ENCODE data around the gene ITGA7. TPM values are rescaled to one million over a fixed set of nuclear protein-coding genes. Genes with fewer than 3 reads are reported as not detected.

Gene ITGA7
- total and polyA plus RNA-seq, 2 of the 4 experiments (the other 2 are of a cell fraction) = 3.9 to 15.7 TPM

DNA sequence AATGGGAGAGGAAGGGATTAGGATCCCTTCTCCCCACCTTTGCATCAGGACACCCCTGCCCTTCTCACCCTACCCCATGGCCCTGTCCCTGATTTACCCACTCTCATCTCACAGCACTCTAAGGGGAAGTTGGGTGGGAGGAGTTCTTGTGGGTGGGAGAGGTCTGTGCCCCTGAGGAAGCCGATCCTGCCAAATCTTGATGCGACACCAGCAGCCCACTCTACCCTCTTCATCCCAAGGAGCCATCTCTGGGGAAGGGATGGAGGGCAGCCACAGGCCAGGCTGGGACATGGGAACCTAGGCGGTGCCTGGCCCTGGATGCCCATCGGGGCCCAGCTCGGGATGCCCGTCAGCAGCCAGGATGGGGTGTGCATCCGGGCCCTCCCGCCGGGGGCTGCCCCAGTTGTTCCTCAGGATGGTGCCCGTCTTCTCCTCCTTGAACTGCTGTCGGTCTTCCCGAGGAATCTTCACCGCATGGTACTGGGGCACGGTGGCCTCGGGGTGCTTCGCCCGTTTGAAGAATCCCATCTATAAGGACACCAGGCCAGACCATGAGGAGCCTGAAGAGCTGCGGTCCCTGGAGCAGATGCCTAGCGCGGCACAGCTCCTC is 22.8 kb downstream of the ITGA7 start:
- H3K4me1 ChIP-seq (ENCODE audit: control insufficient read depth, insufficient read depth, low read length) = peaks cover 2% of the 10 kb centered on the region
- in situ Hi-C loops (cut with MboI; ENCODE audit: low sequenced_read_pairs) = no loop called here
- no peak overlapping the region for H3K56ac ChIP-seq (ENCODE audit: extremely low read depth, insufficient read depth, low read length)
- H2BK20ac ChIP-seq (ENCODE audit: low read depth, low read length) = no peak overlapping the region
- no peak overlapping the region for H2AK9ac ChIP-seq (replicated peaks; ENCODE audit: low read depth, low read length, poor library complexity)
- no TSS peak for BruUV-seq (replicated peaks)
- peaks cover 14% of the 10 kb centered on the region for H3K27me3 ChIP-seq (ENCODE audit: control insufficient read depth, insufficient read depth, low read length)
- no peak overlapping the region for H3K23ac ChIP-seq (ENCODE audit: low read depth, low read length)
- POLR2A ChIA-PET (ENCODE audit: unreplicated experiment) = no interaction called here
- no peaks in the 10 kb centered on the region for H3K9me1 ChIP-seq (ENCODE audit: insufficient read depth, low read length)
- H3K9ac ChIP-seq (ENCODE audit: low read depth, low read length) = no peak overlapping the region
- no peak overlapping the region for H4K8ac ChIP-seq (ENCODE audit: low read depth in 2 of 2, low read length in 2 of 2)
- WGBS, 2 experiments (ENCODE audit: extremely low coverage in 2 of 2, insufficient read length in 1 of 2) = 97% methylated on average over 8 of the region's 20 CpGs; no CpG with 5 or more reads in 1 of the 2 experiments
- no peak overlapping the region for H3K4me2 ChIP-seq (ENCODE audit: low read depth, low read length)
- ATAC-seq (ENCODE audit: low read depth) (no peak), DNase-seq (no peak)
- dilution Hi-C loops (cut with HindIII; ENCODE audit: low sequenced_read_pairs, unreplicated experiment) = no loop called here
- no peak overlapping the region for H3K27ac ChIP-seq (ENCODE audit: insufficient read depth, low read length)
- intact Hi-C loops (cut with micrococcal nuclease) = no loop called here
- no peak overlapping the region for H2BK5ac ChIP-seq (ENCODE audit: low read depth, low read length, poor library complexity, severe bottlenecking)
- no peak overlapping the region for H3K14ac ChIP-seq (replicated peaks; ENCODE audit: low read depth, low read length)
- no peaks in the 10 kb centered on the region for H3K79me1 ChIP-seq (ENCODE audit: low read depth in 1 of 2, low read length in 2 of 2)
- no peak overlapping the region for H2BK120ac ChIP-seq (ENCODE audit: low read depth, low read length)
- H3K9me3 ChIP-seq (ENCODE audit: control insufficient read depth, insufficient read depth, low read length) = no peaks in the 10 kb centered on the region
- TF ChIP-seq, protein P1, sequence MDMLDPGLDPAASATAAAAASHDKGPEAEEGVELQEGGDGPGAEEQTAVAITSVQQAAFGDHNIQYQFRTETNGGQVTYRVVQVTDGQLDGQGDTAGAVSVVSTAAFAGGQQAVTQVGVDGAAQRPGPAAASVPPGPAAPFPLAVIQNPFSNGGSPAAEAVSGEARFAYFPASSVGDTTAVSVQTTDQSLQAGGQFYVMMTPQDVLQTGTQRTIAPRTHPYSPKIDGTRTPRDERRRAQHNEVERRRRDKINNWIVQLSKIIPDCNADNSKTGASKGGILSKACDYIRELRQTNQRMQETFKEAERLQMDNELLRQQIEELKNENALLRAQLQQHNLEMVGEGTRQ (IDR thresholded peaks at IDR 0.05; ENCODE audit: low read depth, low read length) = no peak
- TF ChIP-seq MAFK (IDR thresholded peaks at IDR 0.05; ENCODE audit: low read depth, low read length) = no peak
- no peak for TF ChIP-seq BHLHE40 (IDR thresholded peaks at IDR 0.05; ENCODE audit: low read depth, low read length)
- TF ChIP-seq, protein P2, sequence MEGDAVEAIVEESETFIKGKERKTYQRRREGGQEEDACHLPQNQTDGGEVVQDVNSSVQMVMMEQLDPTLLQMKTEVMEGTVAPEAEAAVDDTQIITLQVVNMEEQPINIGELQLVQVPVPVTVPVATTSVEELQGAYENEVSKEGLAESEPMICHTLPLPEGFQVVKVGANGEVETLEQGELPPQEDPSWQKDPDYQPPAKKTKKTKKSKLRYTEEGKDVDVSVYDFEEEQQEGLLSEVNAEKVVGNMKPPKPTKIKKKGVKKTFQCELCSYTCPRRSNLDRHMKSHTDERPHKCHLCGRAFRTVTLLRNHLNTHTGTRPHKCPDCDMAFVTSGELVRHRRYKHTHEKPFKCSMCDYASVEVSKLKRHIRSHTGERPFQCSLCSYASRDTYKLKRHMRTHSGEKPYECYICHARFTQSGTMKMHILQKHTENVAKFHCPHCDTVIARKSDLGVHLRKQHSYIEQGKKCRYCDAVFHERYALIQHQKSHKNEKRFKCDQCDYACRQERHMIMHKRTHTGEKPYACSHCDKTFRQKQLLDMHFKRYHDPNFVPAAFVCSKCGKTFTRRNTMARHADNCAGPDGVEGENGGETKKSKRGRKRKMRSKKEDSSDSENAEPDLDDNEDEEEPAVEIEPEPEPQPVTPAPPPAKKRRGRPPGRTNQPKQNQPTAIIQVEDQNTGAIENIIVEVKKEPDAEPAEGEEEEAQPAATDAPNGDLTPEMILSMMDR (conservative IDR thresholded peaks at IDR 0.05; ENCODE audit: low read depth, low read length) = no peak
- no peak for TF ChIP-seq MAZ (IDR thresholded peaks at IDR 0.05; ENCODE audit: borderline replicate concordance, low read depth, low read length)
- no peak for TF ChIP-seq RAD21 (IDR thresholded peaks at IDR 0.05; ENCODE audit: low read length)
- TF ChIP-seq, protein P3, sequence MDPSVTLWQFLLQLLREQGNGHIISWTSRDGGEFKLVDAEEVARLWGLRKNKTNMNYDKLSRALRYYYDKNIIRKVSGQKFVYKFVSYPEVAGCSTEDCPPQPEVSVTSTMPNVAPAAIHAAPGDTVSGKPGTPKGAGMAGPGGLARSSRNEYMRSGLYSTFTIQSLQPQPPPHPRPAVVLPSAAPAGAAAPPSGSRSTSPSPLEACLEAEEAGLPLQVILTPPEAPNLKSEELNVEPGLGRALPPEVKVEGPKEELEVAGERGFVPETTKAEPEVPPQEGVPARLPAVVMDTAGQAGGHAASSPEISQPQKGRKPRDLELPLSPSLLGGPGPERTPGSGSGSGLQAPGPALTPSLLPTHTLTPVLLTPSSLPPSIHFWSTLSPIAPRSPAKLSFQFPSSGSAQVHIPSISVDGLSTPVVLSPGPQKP (IDR thresholded peaks at IDR 0.05; ENCODE audit: borderline replicate concordance, low read depth, low read length) = no peak
- no peak for TF ChIP-seq MXI1 (IDR thresholded peaks at IDR 0.05; ENCODE audit: borderline replicate concordance, low read depth, low read length)
- TF ChIP-seq RFX5 (IDR thresholded peaks at IDR 0.05; ENCODE audit: low read depth, low read length) = no peak
- no peak for TF ChIP-seq CHD1 (IDR thresholded peaks at IDR 0.05; ENCODE audit: low read depth, low read length)
- TF ChIP-seq CEBPB (IDR thresholded peaks at IDR 0.05; ENCODE audit: low read depth, low read length) = no peak
- no peak for TF ChIP-seq NFE2L2 (IDR thresholded peaks at IDR 0.05; ENCODE audit: low read depth, low read length)
- TF ChIP-seq FOS (IDR thresholded peaks at IDR 0.05; ENCODE audit: low read depth, low read length) = no peak
- no peak for TF ChIP-seq SMC3 (IDR thresholded peaks at IDR 0.05; ENCODE audit: low read depth, low read length)
- no peak for TF ChIP-seq RCOR1 (IDR thresholded peaks at IDR 0.05; ENCODE audit: insufficient replicate concordance, low read length)
- TF ChIP-seq POLR2A (IDR thresholded peaks at IDR 0.05; ENCODE audit: low read depth, low read length) = no peak
- H4K91ac ChIP-seq (ENCODE audit: insufficient read depth, low read depth, low read length) = no peak overlapping the region
- H2AFZ ChIP-seq (replicated peaks; ENCODE audit: low read length, poor library complexity) = no peak overlapping the region
- CTCF ChIA-PET = no interaction called here
- H4K5ac ChIP-seq (ENCODE audit: low read depth, low read length) = no peak overlapping the region
- no peak overlapping the region for H2BK15ac ChIP-seq (ENCODE audit: low read depth, low read length)
- H3K4me3 ChIP-seq (ENCODE audit: insufficient read depth, low read depth, low read length) = no peak overlapping the region
- no peak overlapping the region for H3K18ac ChIP-seq (ENCODE audit: low read depth, low read length)
- no peaks in the 10 kb centered on the region for H4K20me1 ChIP-seq (ENCODE audit: insufficient read depth, low read length)
- H3K36me3 ChIP-seq (ENCODE audit: control insufficient read depth, insufficient read depth, low read length) = no peaks in the 10 kb centered on the region
- no peak overlapping the region for H2AK5ac ChIP-seq (ENCODE audit: low read depth, low read length)
- H3K4ac ChIP-seq (ENCODE audit: low read depth, low read length) = no peak overlapping the region

All from IMR-90 (cell line).